Measurements from ENCODE around the gene ZFY.
"Not testable (repeated sequence)": the region's sequence is repeated elsewhere in the genome, so short reads cannot be mapped to it uniquely, and the experiment has no call there.

ZFY gene

DNA sequence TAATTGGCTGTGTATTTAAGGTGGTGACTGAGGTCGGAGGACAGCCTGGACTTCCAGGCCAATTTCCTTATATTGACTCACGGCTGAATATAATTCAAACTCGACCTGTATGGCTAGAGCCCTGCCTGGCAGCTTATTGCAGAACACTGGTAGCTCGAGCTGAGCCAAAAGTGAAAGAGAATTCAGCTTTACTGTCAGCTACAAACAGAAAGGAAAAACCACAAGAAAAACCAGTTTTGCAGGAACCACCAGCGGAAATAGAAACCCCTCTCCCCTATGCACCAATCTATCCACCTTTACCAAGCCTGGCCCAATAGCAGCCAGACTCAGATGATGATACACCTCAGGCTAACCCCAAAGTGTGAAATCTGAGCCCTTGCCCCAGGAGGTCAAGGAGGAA lies 68.7 kb downstream of the ZFY start:
- Histone ChIP-seq H3K27me3 (replicated peaks; ENCODE audit: insufficient read depth, low read length) (no peaks in the 10 kb centered on the region), H3K79me2 (ENCODE audit: low read length) (no peaks in the 10 kb centered on the region), H3K4me3 (ENCODE audit: low read length) (no peak overlapping the region), H3K9ac (ENCODE audit: low read length) (no peak overlapping the region), H3F3A (ENCODE audit: insufficient read depth, low read length) (no peaks in the 10 kb centered on the region), H3K9me2 (replicated peaks; ENCODE audit: insufficient read depth, low read length) (no peaks in the 10 kb centered on the region), H2AFZ (ENCODE audit: low read length) (no peak overlapping the region), H3K27ac (ENCODE audit: low read length) (no peak overlapping the region), H3K9me3 (replicated peaks; ENCODE audit: insufficient read depth, low read length) (no peaks in the 10 kb centered on the region), H3K4me2 (ENCODE audit: low read depth, low read length) (no peak overlapping the region), H3K36me3 (replicated peaks; ENCODE audit: insufficient read depth, low read length) (no peaks in the 10 kb centered on the region), H3K4me1 (ENCODE audit: low read length) (no peaks in the 10 kb centered on the region), H4K20me1 (ENCODE audit: insufficient read depth, low read length) (no peaks in the 10 kb centered on the region)
- TF ChIP-seq, protein P1, sequence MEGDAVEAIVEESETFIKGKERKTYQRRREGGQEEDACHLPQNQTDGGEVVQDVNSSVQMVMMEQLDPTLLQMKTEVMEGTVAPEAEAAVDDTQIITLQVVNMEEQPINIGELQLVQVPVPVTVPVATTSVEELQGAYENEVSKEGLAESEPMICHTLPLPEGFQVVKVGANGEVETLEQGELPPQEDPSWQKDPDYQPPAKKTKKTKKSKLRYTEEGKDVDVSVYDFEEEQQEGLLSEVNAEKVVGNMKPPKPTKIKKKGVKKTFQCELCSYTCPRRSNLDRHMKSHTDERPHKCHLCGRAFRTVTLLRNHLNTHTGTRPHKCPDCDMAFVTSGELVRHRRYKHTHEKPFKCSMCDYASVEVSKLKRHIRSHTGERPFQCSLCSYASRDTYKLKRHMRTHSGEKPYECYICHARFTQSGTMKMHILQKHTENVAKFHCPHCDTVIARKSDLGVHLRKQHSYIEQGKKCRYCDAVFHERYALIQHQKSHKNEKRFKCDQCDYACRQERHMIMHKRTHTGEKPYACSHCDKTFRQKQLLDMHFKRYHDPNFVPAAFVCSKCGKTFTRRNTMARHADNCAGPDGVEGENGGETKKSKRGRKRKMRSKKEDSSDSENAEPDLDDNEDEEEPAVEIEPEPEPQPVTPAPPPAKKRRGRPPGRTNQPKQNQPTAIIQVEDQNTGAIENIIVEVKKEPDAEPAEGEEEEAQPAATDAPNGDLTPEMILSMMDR (IDR thresholded peaks at IDR 0.05; ENCODE audit: low read length) = no peak
- TF ChIP-seq EZH2phosphoT487 (IDR thresholded peaks at IDR 0.05; ENCODE audit: low read length) (no peak), EZH2 (optimal IDR thresholded peaks at IDR 0.05; ENCODE audit: low read depth, low read length) (no peak)
- DNase-seq = no peak

DNA sequence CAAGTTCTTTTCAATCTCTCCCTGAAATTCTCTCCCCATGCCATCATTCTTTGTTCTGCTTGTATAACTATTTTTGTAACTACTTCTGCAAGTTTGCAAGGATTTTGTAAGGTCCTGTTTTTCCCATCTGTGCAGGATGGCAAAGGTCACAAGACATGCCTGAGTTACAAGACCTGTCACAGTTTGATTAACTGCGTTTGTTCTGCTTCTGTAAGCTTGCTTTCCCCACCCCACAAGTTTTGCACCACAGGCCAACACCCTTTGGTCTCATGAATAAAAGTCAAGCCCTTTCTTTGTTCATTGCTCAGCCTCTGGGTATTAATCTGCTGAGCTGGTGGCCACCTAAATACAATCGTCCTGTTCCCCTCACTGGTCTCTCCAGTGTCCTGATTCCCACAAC lies 70.8 kb downstream of the ZFY start:
- H3K79me2 ChIP-seq (ENCODE audit: low read length); H3K36me3 ChIP-seq (replicated peaks; ENCODE audit: insufficient read depth, low read length); H2AFZ ChIP-seq (ENCODE audit: low read length); H3K9me2 ChIP-seq (replicated peaks; ENCODE audit: insufficient read depth, low read length); H3K4me3 ChIP-seq (ENCODE audit: low read length); H3K9me3 ChIP-seq (replicated peaks; ENCODE audit: insufficient read depth, low read length); H4K20me1 ChIP-seq (ENCODE audit: insufficient read depth, low read length); DNase-seq; H3K4me2 ChIP-seq (ENCODE audit: low read depth, low read length); H3K27me3 ChIP-seq (replicated peaks; ENCODE audit: insufficient read depth, low read length); H3K4me1 ChIP-seq (ENCODE audit: low read length); H3K9ac ChIP-seq (ENCODE audit: low read length); H3K27ac ChIP-seq (ENCODE audit: low read length); H3F3A ChIP-seq (ENCODE audit: insufficient read depth, low read length): not testable (repeated sequence)

DNA sequence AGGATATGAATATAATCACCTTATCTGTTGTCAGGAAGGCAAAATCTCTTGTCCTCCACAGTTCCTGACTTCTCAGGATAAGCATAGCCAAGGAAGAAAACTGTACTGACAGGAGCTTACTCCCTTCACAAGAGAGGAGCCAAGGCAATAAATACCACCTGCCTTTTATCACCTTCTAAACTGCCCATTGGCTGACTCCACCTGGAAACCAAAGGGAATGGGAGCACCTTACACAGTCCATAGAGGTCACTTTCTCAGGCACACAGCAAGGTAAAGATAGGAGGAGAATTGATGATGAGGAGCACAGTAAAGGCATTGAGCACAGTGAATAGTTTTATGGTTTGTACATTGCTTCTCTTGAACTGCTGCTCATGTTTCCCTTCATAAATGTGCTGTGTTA lies 72.8 kb downstream of the ZFY start:
- DNase-seq = no peak
- H3K79me2 ChIP-seq (ENCODE audit: low read length) = no peaks in the 10 kb centered on the region
- H3K27me3 ChIP-seq (replicated peaks; ENCODE audit: insufficient read depth, low read length) = no peaks in the 10 kb centered on the region
- H4K20me1 ChIP-seq (ENCODE audit: insufficient read depth, low read length) = no peaks in the 10 kb centered on the region
- no peaks in the 10 kb centered on the region for H3K9me3 ChIP-seq (replicated peaks; ENCODE audit: insufficient read depth, low read length)
- H3K4me3 ChIP-seq (ENCODE audit: low read length) = no peak overlapping the region
- TF ChIP-seq EZH2phosphoT487 (IDR thresholded peaks at IDR 0.05; ENCODE audit: low read length) (no peak), EZH2 (optimal IDR thresholded peaks at IDR 0.05; ENCODE audit: low read depth, low read length) (no peak)
- TF ChIP-seq, protein P1 (IDR thresholded peaks at IDR 0.05; ENCODE audit: low read length) = no peak
- no peaks in the 10 kb centered on the region for H3K36me3 ChIP-seq (replicated peaks; ENCODE audit: insufficient read depth, low read length)
- no peak overlapping the region for H3K9ac ChIP-seq (ENCODE audit: low read length)
- H3F3A ChIP-seq (ENCODE audit: insufficient read depth, low read length) = no peaks in the 10 kb centered on the region
- H3K27ac ChIP-seq (ENCODE audit: low read length) = no peak overlapping the region
- no peak overlapping the region for H2AFZ ChIP-seq (ENCODE audit: low read length)
- H3K4me2 ChIP-seq (ENCODE audit: low read depth, low read length) = no peak overlapping the region
- H3K9me2 ChIP-seq (replicated peaks; ENCODE audit: insufficient read depth, low read length) = no peaks in the 10 kb centered on the region
- no peaks in the 10 kb centered on the region for H3K4me1 ChIP-seq (ENCODE audit: low read length)

DNA sequence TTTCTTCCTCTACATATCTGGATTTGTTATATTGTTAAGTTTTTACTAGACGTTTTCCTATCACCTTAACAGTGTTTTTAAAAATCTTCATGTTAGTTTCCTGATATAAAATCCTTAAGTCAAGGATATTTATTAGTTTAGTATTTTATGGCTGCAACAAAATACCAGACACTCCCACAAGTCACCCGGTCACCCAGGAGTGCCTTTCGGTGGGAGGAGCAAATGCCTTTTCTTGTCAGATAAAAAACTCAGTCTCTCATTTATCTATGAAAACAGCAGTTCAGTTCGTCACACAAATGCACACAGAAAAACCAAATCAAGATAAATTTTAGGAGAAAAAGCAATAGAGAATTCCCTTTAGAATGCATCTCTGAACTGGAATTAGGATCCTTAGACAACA lies 77.0 kb downstream of the ZFY start:
- no peaks in the 10 kb centered on the region for H3K27me3 ChIP-seq (replicated peaks; ENCODE audit: insufficient read depth, low read length)

More for the DNA sequence above, 77.0 kb downstream of the ZFY start:
- H3K4me1 ChIP-seq (ENCODE audit: low read length) = no peaks in the 10 kb centered on the region
- H3F3A ChIP-seq (ENCODE audit: insufficient read depth, low read length) = no peaks in the 10 kb centered on the region
- H3K36me3 ChIP-seq (replicated peaks; ENCODE audit: insufficient read depth, low read length) = no peaks in the 10 kb centered on the region
- H3K4me3 ChIP-seq (ENCODE audit: low read length) = no peak overlapping the region
- H3K9me2 ChIP-seq (replicated peaks; ENCODE audit: insufficient read depth, low read length) = no peaks in the 10 kb centered on the region
- H3K4me2 ChIP-seq (ENCODE audit: low read depth, low read length) = no peak overlapping the region
- H3K9me3 ChIP-seq (replicated peaks; ENCODE audit: insufficient read depth, low read length) = no peaks in the 10 kb centered on the region
- H4K20me1 ChIP-seq (ENCODE audit: insufficient read depth, low read length) = no peaks in the 10 kb centered on the region
- DNase-seq = no peak
- no peak overlapping the region for H3K9ac ChIP-seq (ENCODE audit: low read length)
- H3K27ac ChIP-seq (ENCODE audit: low read length) = no peak overlapping the region
- TF ChIP-seq EZH2 (optimal IDR thresholded peaks at IDR 0.05; ENCODE audit: low read depth, low read length) (no peak), EZH2phosphoT487 (IDR thresholded peaks at IDR 0.05; ENCODE audit: low read length) (no peak)
- TF ChIP-seq, protein P1 (IDR thresholded peaks at IDR 0.05; ENCODE audit: low read length) = no peak
- H2AFZ ChIP-seq (ENCODE audit: low read length) = no peak overlapping the region
- no peaks in the 10 kb centered on the region for H3K79me2 ChIP-seq (ENCODE audit: low read length)
